HEK293 (cell line): ENCODE results near the gene S100P.

Experiments used
- CTCF ChIA-PET: fragments of 350-600 bp; formaldehyde crosslinking; extraction: SDS; loops from one replicate; lab custom pipeline; 2021; ENCODE audit warnings: antibody characterized with exemption; lab: Yijun Ruan, JAX
- POLR2A ChIA-PET: fragments of 300-600 bp; formaldehyde crosslinking; extraction: SDS; loops from one replicate; lab custom pipeline; 2020; ENCODE audit warnings: antibody characterized with exemption, inconsistent platforms; lab: Yijun Ruan, JAX
- H3K27ac ChIP-seq: fragments of 200-500 bp; sonication (Bioruptor generic); 2 replicates; pipeline ENCODE4 v1.5.1; 2014; ENCODE audit warnings: low read depth, low read length, control low read depth, inconsistent platforms; ENCODE audit errors: extremely low read depth
- H3K36me3 ChIP-seq, 2 experiments: fragments of 200-500 bp in 1 of 2; sonication (Bioruptor generic) in 1 of 2; 1 replicate in 1 of 2; 2 replicates in 1 of 2; pipeline ENCODE4 v1.5.1; 2014 to 2017; ENCODE audit warnings: inconsistent platforms in 2 of 2, low read length in 2 of 2; ENCODE audit not compliant: control insufficient read depth in 2 of 2, insufficient read depth in 1 of 2
- H3K4me1 ChIP-seq: fragments of 200-500 bp; sonication (Bioruptor generic); 2 replicates; pipeline ENCODE4 v1.5.1; 2014; ENCODE audit warnings: mild to moderate bottlenecking, low read length, inconsistent platforms; ENCODE audit not compliant: control insufficient read depth, insufficient read depth
- H3K4me3 ChIP-seq: 2 replicates; pipeline ENCODE4 v1.5.1; 2011; ENCODE audit warnings: low read depth, mild to moderate bottlenecking, control low read depth, low read length, moderate library complexity
- H3K9me3 ChIP-seq: fragments of 200-500 bp; sonication (Bioruptor generic); 2 replicates; pipeline ENCODE4 v1.5.1; 2014; ENCODE audit warnings: low read depth, low read length, inconsistent platforms; ENCODE audit not compliant: control insufficient read depth, insufficient read depth
- CTCF ChIP-seq: fragments of 450-650 bp; formaldehyde crosslinking; IDR thresholded peaks from 2 replicates; pipeline ENCODE4 v1.5.1; 2016; ENCODE audit warnings: missing biosample characterization, missing genetic modification characterization
- GLIS1 ChIP-seq: fragments of 450-650 bp; formaldehyde crosslinking; IDR thresholded peaks from 2 replicates; pipeline ENCODE4 v1.5.1; 2016; ENCODE audit warnings: missing biosample characterization, missing genetic modification characterization
- MYNN ChIP-seq: fragments of 450-650 bp; formaldehyde crosslinking; IDR thresholded peaks from 2 replicates; pipeline ENCODE4 v1.5.1; 2016; ENCODE audit warnings: missing biosample characterization, missing genetic modification characterization, borderline replicate concordance
- ZBTB11 ChIP-seq: fragments of 450-650 bp; formaldehyde crosslinking; conservative IDR thresholded peaks from 2 replicates; pipeline ENCODE4 v1.5.1; 2016; ENCODE audit warnings: low read depth, missing biosample characterization, missing genetic modification characterization
- ZBTB20 ChIP-seq: fragments of 450-650 bp; formaldehyde crosslinking; IDR thresholded peaks from 2 replicates; pipeline ENCODE4 v1.5.1; 2016; ENCODE audit warnings: missing biosample characterization, missing genetic modification characterization
- ZBTB6 ChIP-seq: fragments of 450-650 bp; formaldehyde crosslinking; IDR thresholded peaks from 2 replicates; pipeline ENCODE4 v1.5.1; 2017; ENCODE audit warnings: missing biosample characterization, missing genetic modification characterization
- ZNF174 ChIP-seq: fragments of 450-650 bp; formaldehyde crosslinking; IDR thresholded peaks from 2 replicates; pipeline ENCODE4 v1.5.0; 2017; ENCODE audit warnings: missing biosample characterization, mild to moderate bottlenecking, missing genetic modification characterization
- ZNF266 ChIP-seq: fragments of 450-650 bp; formaldehyde crosslinking; IDR thresholded peaks from 2 replicates; pipeline ENCODE4 v1.5.1; 2016; ENCODE audit warnings: missing biosample characterization, missing genetic modification characterization, low read depth
- ZNF529 ChIP-seq: fragments of 450-650 bp; formaldehyde crosslinking; IDR thresholded peaks from 2 replicates; pipeline ENCODE4 v1.5.1; 2017; ENCODE audit warnings: missing genetic modification characterization, missing biosample characterization; ENCODE audit not compliant: insufficient replicate concordance
- ZNF549 ChIP-seq: fragments of 450-650 bp; IDR thresholded peaks from 2 replicates; pipeline ENCODE4 v1.5.1; 2018; ENCODE audit warnings: missing biosample characterization, missing genetic modification characterization, mild to moderate bottlenecking, inconsistent platforms, moderate library complexity
- ZNF561 ChIP-seq: fragments of 450-650 bp; IDR thresholded peaks from 2 replicates; pipeline ENCODE4 v1.5.1; 2018; ENCODE audit warnings: missing biosample characterization, missing genetic modification characterization, borderline replicate concordance
- ZNF600 ChIP-seq: fragments of 450-650 bp; formaldehyde crosslinking; IDR thresholded peaks from 2 replicates; pipeline ENCODE4 v1.5.1; 2016; ENCODE audit warnings: missing biosample characterization, missing genetic modification characterization
- ZNF610 ChIP-seq: fragments of 450-650 bp; formaldehyde crosslinking; IDR thresholded peaks from 2 replicates; pipeline ENCODE4 v1.5.1; 2016; ENCODE audit warnings: missing biosample characterization, missing genetic modification characterization, borderline replicate concordance
- ZNF660 ChIP-seq: fragments of 450-650 bp; IDR thresholded peaks from 2 replicates; pipeline ENCODE4 v1.5.1; 2018; ENCODE audit warnings: missing biosample characterization, mild to moderate bottlenecking, missing genetic modification characterization
- ZNF677 ChIP-seq: fragments of 450-650 bp; IDR thresholded peaks from 2 replicates; pipeline ENCODE4 v1.5.0; 2018; ENCODE audit warnings: missing biosample characterization, mild to moderate bottlenecking, missing genetic modification characterization, moderate library complexity
- ZSCAN30 ChIP-seq: fragments of 450-650 bp; IDR thresholded peaks from 2 replicates; pipeline ENCODE4 v1.5.1; 2018; ENCODE audit warnings: missing biosample characterization, mild to moderate bottlenecking, missing genetic modification characterization, moderate library complexity
- TF ChIP-seq, protein P1 (sequence below): fragments of 450-650 bp; formaldehyde crosslinking; IDR thresholded peaks from 2 replicates; pipeline ENCODE4 v1.5.1; 2016; ENCODE audit warnings: missing biosample characterization, missing genetic modification characterization
- TF ChIP-seq, protein P2 (sequence below): fragments of 450-650 bp; formaldehyde crosslinking; IDR thresholded peaks from 2 replicates; pipeline ENCODE4 v1.5.1; 2016; ENCODE audit warnings: missing biosample characterization, missing genetic modification characterization
- TF ChIP-seq, protein P3 (sequence below): fragments of 450-650 bp; formaldehyde crosslinking; IDR thresholded peaks from 2 replicates; pipeline ENCODE4 v1.5.1; 2016; ENCODE audit warnings: missing biosample characterization, missing genetic modification characterization, borderline replicate concordance

The S100P gene

DNA sequence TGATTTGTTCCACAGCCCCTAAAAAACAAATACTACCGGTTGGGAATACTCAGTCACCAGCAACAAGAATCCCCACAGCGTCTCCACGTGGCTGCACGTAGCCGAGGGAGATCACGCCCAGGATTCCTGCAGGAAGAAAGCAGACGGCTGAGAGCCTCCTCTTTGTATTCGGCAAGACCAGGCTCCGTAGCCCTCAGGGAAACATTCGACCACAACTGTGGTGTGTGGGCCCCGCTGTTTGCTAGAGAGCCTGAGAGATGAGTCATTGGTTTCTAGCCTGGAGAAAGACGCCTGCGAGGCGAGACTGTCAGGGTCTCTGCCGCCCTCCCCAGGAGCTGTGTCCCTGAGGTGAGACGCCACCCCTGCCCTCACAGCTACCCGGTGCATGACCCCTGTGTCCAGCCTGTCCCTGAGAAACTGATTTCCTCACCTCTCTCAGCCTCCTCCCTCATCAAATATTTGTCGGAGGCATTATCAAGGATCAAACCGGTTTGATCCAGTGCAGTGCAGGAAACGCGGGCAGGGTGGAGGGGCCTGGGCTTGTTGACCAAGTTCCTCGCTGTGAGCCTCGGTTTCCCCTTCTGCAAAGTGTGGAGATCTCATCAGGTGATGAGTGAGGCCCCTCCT, 4.7 kb upstream of the S100P start:
- ChIA-PET POLR2A (interaction anchor here (0.9 to 1.0 kb wide), 2 partner anchors 16 to 18 kb away, joined by 3 to 6 read pairs; a partner anchor contains a TSS), CTCF (interaction anchor here (0.8 kb wide), 2 partner anchors 47 to 229 kb away, joined by 3 to 4 read pairs; no protein-coding TSS in a partner anchor)
- 0 out of 2 replicates have a peak overlapping the region, but pooled peaks have one; percentile 29 for H3K27ac ChIP-seq
- H3K4me3 ChIP-seq = no peak overlapping the region
- no peaks in the 10 kb centered on the region for H3K9me3 ChIP-seq
- no peaks in the 10 kb centered on the region for H3K4me1 ChIP-seq
- H3K36me3 ChIP-seq = no peaks in the 10 kb centered on the region
- TF ChIP-seq ZSCAN30 (no peak), ZNF610 (no peak), ZBTB20 (peak; percentile 40; the same call in 1 of the 2 replicates), ZNF600 (tag by site-specific recombination) (peak; percentile 38; the same call in 1 of the 2 replicates), ZNF174 (tag by site-specific recombination) (no peak), CTCF (tag by site-specific recombination) (no peak), ZNF677 (tag by site-specific recombination) (no peak), ZNF561 (tag by site-specific recombination) (no peak), ZNF660 (tag by site-specific recombination) (peak; percentile 69; the same call in 1 of the 2 replicates), ZNF549 (tag by site-specific recombination) (no peak), GLIS1 (no peak), MYNN (tag by site-specific recombination) (no peak), ZBTB11 (tag by site-specific recombination) (no peak), ZNF266 (no peak), ZNF529 (tag by site-specific recombination) (no peak), ZBTB6 (tag by site-specific recombination) (0 out of 2 replicates have a peak, but pooled peaks have one; percentile 22)
- TF ChIP-seq, protein P1, sequence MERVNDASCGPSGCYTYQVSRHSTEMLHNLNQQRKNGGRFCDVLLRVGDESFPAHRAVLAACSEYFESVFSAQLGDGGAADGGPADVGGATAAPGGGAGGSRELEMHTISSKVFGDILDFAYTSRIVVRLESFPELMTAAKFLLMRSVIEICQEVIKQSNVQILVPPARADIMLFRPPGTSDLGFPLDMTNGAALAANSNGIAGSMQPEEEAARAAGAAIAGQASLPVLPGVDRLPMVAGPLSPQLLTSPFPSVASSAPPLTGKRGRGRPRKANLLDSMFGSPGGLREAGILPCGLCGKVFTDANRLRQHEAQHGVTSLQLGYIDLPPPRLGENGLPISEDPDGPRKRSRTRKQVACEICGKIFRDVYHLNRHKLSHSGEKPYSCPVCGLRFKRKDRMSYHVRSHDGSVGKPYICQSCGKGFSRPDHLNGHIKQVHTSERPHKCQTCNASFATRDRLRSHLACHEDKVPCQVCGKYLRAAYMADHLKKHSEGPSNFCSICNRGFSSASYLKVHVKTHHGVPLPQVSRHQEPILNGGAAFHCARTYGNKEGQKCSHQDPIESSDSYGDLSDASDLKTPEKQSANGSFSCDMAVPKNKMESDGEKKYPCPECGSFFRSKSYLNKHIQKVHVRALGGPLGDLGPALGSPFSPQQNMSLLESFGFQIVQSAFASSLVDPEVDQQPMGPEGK = peak; percentile 42
- TF ChIP-seq, protein P2, sequence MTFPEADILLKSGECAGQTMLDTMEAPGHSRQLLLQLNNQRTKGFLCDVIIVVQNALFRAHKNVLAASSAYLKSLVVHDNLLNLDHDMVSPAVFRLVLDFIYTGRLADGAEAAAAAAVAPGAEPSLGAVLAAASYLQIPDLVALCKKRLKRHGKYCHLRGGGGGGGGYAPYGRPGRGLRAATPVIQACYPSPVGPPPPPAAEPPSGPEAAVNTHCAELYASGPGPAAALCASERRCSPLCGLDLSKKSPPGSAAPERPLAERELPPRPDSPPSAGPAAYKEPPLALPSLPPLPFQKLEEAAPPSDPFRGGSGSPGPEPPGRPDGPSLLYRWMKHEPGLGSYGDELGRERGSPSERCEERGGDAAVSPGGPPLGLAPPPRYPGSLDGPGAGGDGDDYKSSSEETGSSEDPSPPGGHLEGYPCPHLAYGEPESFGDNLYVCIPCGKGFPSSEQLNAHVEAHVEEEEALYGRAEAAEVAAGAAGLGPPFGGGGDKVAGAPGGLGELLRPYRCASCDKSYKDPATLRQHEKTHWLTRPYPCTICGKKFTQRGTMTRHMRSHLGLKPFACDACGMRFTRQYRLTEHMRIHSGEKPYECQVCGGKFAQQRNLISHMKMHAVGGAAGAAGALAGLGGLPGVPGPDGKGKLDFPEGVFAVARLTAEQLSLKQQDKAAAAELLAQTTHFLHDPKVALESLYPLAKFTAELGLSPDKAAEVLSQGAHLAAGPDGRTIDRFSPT (tag by site-specific recombination) = peak; percentile 66
- TF ChIP-seq, protein P3, sequence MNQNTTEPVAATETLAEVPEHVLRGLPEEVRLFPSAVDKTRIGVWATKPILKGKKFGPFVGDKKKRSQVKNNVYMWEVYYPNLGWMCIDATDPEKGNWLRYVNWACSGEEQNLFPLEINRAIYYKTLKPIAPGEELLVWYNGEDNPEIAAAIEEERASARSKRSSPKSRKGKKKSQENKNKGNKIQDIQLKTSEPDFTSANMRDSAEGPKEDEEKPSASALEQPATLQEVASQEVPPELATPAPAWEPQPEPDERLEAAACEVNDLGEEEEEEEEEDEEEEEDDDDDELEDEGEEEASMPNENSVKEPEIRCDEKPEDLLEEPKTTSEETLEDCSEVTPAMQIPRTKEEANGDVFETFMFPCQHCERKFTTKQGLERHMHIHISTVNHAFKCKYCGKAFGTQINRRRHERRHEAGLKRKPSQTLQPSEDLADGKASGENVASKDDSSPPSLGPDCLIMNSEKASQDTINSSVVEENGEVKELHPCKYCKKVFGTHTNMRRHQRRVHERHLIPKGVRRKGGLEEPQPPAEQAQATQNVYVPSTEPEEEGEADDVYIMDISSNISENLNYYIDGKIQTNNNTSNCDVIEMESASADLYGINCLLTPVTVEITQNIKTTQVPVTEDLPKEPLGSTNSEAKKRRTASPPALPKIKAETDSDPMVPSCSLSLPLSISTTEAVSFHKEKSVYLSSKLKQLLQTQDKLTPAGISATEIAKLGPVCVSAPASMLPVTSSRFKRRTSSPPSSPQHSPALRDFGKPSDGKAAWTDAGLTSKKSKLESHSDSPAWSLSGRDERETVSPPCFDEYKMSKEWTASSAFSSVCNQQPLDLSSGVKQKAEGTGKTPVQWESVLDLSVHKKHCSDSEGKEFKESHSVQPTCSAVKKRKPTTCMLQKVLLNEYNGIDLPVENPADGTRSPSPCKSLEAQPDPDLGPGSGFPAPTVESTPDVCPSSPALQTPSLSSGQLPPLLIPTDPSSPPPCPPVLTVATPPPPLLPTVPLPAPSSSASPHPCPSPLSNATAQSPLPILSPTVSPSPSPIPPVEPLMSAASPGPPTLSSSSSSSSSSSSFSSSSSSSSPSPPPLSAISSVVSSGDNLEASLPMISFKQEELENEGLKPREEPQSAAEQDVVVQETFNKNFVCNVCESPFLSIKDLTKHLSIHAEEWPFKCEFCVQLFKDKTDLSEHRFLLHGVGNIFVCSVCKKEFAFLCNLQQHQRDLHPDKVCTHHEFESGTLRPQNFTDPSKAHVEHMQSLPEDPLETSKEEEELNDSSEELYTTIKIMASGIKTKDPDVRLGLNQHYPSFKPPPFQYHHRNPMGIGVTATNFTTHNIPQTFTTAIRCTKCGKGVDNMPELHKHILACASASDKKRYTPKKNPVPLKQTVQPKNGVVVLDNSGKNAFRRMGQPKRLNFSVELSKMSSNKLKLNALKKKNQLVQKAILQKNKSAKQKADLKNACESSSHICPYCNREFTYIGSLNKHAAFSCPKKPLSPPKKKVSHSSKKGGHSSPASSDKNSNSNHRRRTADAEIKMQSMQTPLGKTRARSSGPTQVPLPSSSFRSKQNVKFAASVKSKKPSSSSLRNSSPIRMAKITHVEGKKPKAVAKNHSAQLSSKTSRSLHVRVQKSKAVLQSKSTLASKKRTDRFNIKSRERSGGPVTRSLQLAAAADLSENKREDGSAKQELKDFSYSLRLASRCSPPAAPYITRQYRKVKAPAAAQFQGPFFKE (tag by site-specific recombination) = no peak
